C4-2B (cell line): ENCODE data around the gene EYA4.

Experiments used
- CTCF ChIP-seq: fragments of 450-650 bp; conservative IDR thresholded peaks from 2 replicates; pipeline ENCODE4 v1.5.1; 2017; ENCODE audit warnings: mild to moderate bottlenecking
- ZFX ChIP-seq: fragments of 450-650 bp; IDR thresholded peaks from 2 replicates; pipeline ENCODE4 v1.6.1; 2017

GRCh38 chr6:133467231-133467981 is 226.2 kb downstream of the EYA4 start:
- TF ChIP-seq CTCF = no peak
- TF ChIP-seq ZFX = no peak
